ENCODE data around the gene ZXDB. TPM values are rescaled to one million over a fixed set of nuclear protein-coding genes. Genes with fewer than 3 reads are reported as not detected.

ZXDB gene
- total and polyA plus RNA-seq, 2 experiments from 2014 or later: 2.5 to 16.1 TPM

- Histone ChIP-seq H4K20me1 (replicated peaks; ENCODE audit: insufficient read depth) (no peaks in the 10 kb centered on the region), H3K9me2 (ENCODE audit: insufficient read depth) (no peaks in the 10 kb centered on the region), H3K27me3 (ENCODE audit: insufficient read depth) (no peaks in the 10 kb centered on the region), H2AFZ (no peak overlapping the region), H3K4me3 (no peak overlapping the region), H3K4me1 (ENCODE audit: insufficient read depth) (no peaks in the 10 kb centered on the region), H3K4me2 (no peak overlapping the region), H3K27ac (ENCODE audit: low read depth) (no peak overlapping the region), H3K79me2 (replicated peaks; ENCODE audit: insufficient read depth) (no peaks in the 10 kb centered on the region), H3F3A (replicated peaks; ENCODE audit: low read depth) (no peaks in the 10 kb centered on the region), H3K36me3 (ENCODE audit: insufficient read depth) (no peaks in the 10 kb centered on the region)
- Mint-ChIP-seq H3K27me3 (ENCODE audit: insufficient read depth, low read depth, poor library complexity) (no peaks in the 10 kb centered on the region), H3K36me3 (ENCODE audit: low read depth) (peaks cover 3% of the 10 kb centered on the region; the same call in 1 of the 3 replicates), H3K4me3 (no peak overlapping the region), H3K27ac (no peak overlapping the region), H3K4me1 (no peaks in the 10 kb centered on the region), H3K9me3 (peaks cover 12% of the 10 kb centered on the region; the same call in 1 of the 3 replicates)
- ATAC-seq (no peak), DNase-seq (ENCODE audit: low spot score) (no peak)
- no peak for TF ChIP-seq ZNF331 (CRISPR knock-in tag; IDR thresholded peaks at IDR 0.05; ENCODE audit: low read depth)
- TF ChIP-seq, protein P1, sequence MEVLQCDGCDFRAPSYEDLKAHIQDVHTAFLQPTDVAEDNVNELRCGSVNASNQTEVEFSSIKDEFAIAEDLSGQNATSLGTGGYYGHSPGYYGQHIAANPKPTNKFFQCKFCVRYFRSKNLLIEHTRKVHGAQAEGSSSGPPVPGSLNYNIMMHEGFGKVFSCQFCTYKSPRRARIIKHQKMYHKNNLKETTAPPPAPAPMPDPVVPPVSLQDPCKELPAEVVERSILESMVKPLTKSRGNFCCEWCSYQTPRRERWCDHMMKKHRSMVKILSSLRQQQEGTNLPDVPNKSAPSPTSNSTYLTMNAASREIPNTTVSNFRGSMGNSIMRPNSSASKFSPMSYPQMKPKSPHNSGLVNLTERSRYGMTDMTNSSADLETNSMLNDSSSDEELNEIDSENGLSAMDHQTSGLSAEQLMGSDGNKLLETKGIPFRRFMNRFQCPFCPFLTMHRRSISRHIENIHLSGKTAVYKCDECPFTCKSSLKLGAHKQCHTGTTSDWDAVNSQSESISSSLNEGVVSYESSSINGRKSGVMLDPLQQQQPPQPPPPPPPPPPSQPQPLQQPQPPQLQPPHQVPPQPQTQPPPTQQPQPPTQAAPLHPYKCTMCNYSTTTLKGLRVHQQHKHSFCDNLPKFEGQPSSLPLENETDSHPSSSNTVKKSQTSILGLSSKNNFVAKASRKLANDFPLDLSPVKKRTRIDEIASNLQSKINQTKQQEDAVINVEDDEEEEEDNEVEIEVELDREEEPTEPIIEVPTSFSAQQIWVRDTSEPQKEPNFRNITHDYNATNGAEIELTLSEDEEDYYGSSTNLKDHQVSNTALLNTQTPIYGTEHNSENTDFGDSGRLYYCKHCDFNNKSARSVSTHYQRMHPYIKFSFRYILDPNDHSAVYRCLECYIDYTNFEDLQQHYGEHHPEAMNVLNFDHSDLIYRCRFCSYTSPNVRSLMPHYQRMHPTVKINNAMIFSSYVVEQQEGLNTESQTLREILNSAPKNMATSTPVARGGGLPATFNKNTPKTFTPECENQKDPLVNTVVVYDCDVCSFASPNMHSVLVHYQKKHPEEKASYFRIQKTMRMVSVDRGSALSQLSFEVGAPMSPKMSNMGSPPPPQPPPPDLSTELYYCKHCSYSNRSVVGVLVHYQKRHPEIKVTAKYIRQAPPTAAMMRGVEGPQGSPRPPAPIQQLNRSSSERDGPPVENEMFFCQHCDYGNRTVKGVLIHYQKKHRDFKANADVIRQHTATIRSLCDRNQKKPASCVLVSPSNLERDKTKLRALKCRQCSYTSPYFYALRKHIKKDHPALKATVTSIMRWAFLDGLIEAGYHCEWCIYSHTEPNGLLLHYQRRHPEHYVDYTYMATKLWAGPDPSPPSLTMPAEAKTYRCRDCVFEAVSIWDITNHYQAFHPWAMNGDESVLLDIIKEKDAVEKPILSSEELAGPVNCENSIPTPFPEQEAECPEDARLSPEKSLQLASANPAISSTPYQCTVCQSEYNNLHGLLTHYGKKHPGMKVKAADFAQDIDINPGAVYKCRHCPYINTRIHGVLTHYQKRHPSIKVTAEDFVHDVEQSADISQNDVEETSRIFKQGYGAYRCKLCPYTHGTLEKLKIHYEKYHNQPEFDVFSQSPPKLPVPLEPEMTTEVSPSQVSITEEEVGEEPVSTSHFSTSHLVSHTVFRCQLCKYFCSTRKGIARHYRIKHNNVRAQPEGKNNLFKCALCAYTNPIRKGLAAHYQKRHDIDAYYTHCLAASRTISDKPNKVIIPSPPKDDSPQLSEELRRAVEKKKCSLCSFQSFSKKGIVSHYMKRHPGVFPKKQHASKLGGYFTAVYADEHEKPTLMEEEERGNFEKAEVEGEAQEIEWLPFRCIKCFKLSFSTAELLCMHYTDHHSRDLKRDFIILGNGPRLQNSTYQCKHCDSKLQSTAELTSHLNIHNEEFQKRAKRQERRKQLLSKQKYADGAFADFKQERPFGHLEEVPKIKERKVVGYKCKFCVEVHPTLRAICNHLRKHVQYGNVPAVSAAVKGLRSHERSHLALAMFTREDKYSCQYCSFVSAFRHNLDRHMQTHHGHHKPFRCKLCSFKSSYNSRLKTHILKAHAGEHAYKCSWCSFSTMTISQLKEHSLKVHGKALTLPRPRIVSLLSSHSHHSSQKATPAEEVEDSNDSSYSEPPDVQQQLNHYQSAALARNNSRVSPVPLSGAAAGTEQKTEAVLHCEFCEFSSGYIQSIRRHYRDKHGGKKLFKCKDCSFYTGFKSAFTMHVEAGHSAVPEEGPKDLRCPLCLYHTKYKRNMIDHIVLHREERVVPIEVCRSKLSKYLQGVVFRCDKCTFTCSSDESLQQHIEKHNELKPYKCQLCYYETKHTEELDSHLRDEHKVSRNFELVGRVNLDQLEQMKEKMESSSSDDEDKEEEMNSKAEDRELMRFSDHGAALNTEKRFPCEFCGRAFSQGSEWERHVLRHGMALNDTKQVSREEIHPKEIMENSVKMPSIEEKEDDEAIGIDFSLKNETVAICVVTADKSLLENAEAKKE (CRISPR knock-in tag; IDR thresholded peaks at IDR 0.05): no peak
- no peak for TF ChIP-seq REST (IDR thresholded peaks at IDR 0.05; ENCODE audit: unreplicated experiment)
- TF ChIP-seq NANOG (IDR thresholded peaks at IDR 0.05; ENCODE audit: borderline replicate concordance): no peak
- no peak for TF ChIP-seq CTCF (conservative IDR thresholded peaks at IDR 0.05; ENCODE audit: low read depth in 2 of 2)
- no peak for TF ChIP-seq POLR2AphosphoS5 (IDR thresholded peaks at IDR 0.05; ENCODE audit: low read depth)
- TF ChIP-seq, protein P2, sequence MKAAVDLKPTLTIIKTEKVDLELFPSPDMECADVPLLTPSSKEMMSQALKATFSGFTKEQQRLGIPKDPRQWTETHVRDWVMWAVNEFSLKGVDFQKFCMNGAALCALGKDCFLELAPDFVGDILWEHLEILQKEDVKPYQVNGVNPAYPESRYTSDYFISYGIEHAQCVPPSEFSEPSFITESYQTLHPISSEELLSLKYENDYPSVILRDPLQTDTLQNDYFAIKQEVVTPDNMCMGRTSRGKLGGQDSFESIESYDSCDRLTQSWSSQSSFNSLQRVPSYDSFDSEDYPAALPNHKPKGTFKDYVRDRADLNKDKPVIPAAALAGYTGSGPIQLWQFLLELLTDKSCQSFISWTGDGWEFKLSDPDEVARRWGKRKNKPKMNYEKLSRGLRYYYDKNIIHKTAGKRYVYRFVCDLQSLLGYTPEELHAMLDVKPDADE (IDR thresholded peaks at IDR 0.05): no peak
- no peak for TF ChIP-seq ZNF114 (CRISPR knock-in tag; IDR thresholded peaks at IDR 0.05)
- no peak for TF ChIP-seq EZH2 (IDR thresholded peaks at IDR 0.05; ENCODE audit: low read depth, unreplicated experiment)
- no peak for TF ChIP-seq JUNB (IDR thresholded peaks at IDR 0.05; ENCODE audit: unreplicated experiment)
- no peak for TF ChIP-seq CREB1 (CRISPR knock-in tag; IDR thresholded peaks at IDR 0.05; ENCODE audit: low read depth)
- no peak for TF ChIP-seq EZH2phosphoT487 (IDR thresholded peaks at IDR 0.05; ENCODE audit: unreplicated experiment)
- no peak for TF ChIP-seq STAT1 (IDR thresholded peaks at IDR 0.05; ENCODE audit: unreplicated experiment)
These were observed 48.8 kb downstream of the ZXDB start for GRCh38 chrX:57640674-57641016.
